MG63 (cell line): ENCODE results near the gene SIN3B. TPM values are rescaled to one million over a fixed set of nuclear protein-coding genes. Genes with fewer than 3 reads are reported as not detected.

Experiments
- total RNA-seq: library from RNA; depleted of rRNA; stranded (reverse); fragments of >200 nt; shearing (Covaris generic); gene quantifications from 2 replicates; pipeline ENCODE4 v1.2.3, GENCODE V29; 2014; ENCODE audit warnings: low replicate concordance; rRNA removed

SIN3B gene
- total RNA-seq, 1 experiment from 2014 or later = 44.1 TPM

Other genes starting within 250 kb of the SIN3B start
- gene MED26, start 201.2 kb upstream of the SIN3B start, total RNA-seq = 10.5 and 10.9 TPM in 2 replicates
- 89.0 and 111 TPM in 2 replicates for gene SMIM7, start 169.3 kb upstream of the SIN3B start, total RNA-seq
- gene TMEM38A, start 168.3 kb upstream of the SIN3B start, total RNA-seq = 0.59 and 1.8 TPM in 2 replicates
- 0.16 TPM in 1 of 2 replicates, not detected in the other for gene NWD1, start 109.6 kb upstream of the SIN3B start, total RNA-seq
- not detected in 2 replicates for gene F2RL3, start 59.6 kb downstream of the SIN3B start, total RNA-seq
- gene CPAMD8, start 197.4 kb downstream of the SIN3B start, total RNA-seq = 2.6 TPM in 1 of 2 replicates, not detected in the other
- 8.6 and 9.8 TPM in 2 replicates for gene HAUS8, start 246.1 kb downstream of the SIN3B start, total RNA-seq
- gene MYO9B, start 246.4 kb downstream of the SIN3B start, total RNA-seq = 18.4 and 20.4 TPM in 2 replicates